ENCODE data around the gene CCDC57. TPM values are rescaled to one million over a fixed set of nuclear protein-coding genes. Genes with fewer than 3 reads are reported as not detected.

Gene CCDC57
- total RNA-seq, 1 donor from 2014 or later = 50.5 TPM

- DNase-seq = no peak
- no peak overlapping the region for H3K4me3 ChIP-seq
- H3K27ac ChIP-seq = no peak overlapping the region
- H3K4me1 ChIP-seq = peaks cover 4% of the 10 kb centered on the region
- H3K9me3 ChIP-seq = no peaks in the 10 kb centered on the region
- no peaks in the 10 kb centered on the region for H3K36me3 ChIP-seq
- no peak for ATAC-seq
- intact Hi-C loops (cut with DNase I) = no loop called here
- no peaks in the 10 kb centered on the region for H3K27me3 ChIP-seq
- TF ChIP-seq CTCF (IDR thresholded peaks at IDR 0.05) = no peak
Measured at GRCh38 chr17:82203920-82204319, 8.7 kb downstream of the CCDC57 start.

- Histone ChIP-seq H3K4me3 (no peak overlapping the region), H3K27ac (no peak overlapping the region), H3K4me1 (peaks cover 4% of the 10 kb centered on the region), H3K27me3 (no peaks in the 10 kb centered on the region), H3K36me3 (no peaks in the 10 kb centered on the region), H3K9me3 (no peaks in the 10 kb centered on the region)
- no peak for TF ChIP-seq CTCF (IDR thresholded peaks at IDR 0.05)
- no peak for DNase-seq
- intact Hi-C loops (cut with DNase I) = no loop called here
- no peak for ATAC-seq
Measured at GRCh38 chr17:82202981-82203380, 9.7 kb downstream of the CCDC57 start.

GRCh38 chr17:82201498-82201910 is 11.1 kb downstream of the CCDC57 start:
- Histone ChIP-seq H3K9me3 (no peaks in the 10 kb centered on the region), H3K4me1 (peaks cover 4% of the 10 kb centered on the region), H3K36me3 (no peaks in the 10 kb centered on the region), H3K27ac (no peak overlapping the region), H3K27me3 (no peaks in the 10 kb centered on the region), H3K4me3 (no peak overlapping the region)
- ATAC-seq = no peak
- intact Hi-C loops (cut with DNase I) = no loop called here
- TF ChIP-seq CTCF (IDR thresholded peaks at IDR 0.05) = no peak
- no peak for DNase-seq

GRCh38 chr17:82200743-82201497 is 11.7 kb downstream of the CCDC57 start:
- H3K27me3 ChIP-seq = no peaks in the 10 kb centered on the region
- no peak for TF ChIP-seq CTCF (IDR thresholded peaks at IDR 0.05)
- peak; percentile 31 for ATAC-seq
- intact Hi-C loops (cut with DNase I) = no loop called here
- no peaks in the 10 kb centered on the region for H3K36me3 ChIP-seq
- H3K4me3 ChIP-seq = no peak overlapping the region
- DNase-seq = no peak
- peaks cover under 1% of the 10 kb centered on the region for H3K4me1 ChIP-seq
- no peak overlapping the region for H3K27ac ChIP-seq
- H3K9me3 ChIP-seq = no peaks in the 10 kb centered on the region

GRCh38 chr17:82200135-82200534 is 12.5 kb downstream of the CCDC57 start:
- Histone ChIP-seq H3K27me3 (no peaks in the 10 kb centered on the region), H3K4me1 (no peaks in the 10 kb centered on the region), H3K4me3 (no peak overlapping the region), H3K27ac (no peak overlapping the region), H3K36me3 (peaks cover under 1% of the 10 kb centered on the region), H3K9me3 (no peaks in the 10 kb centered on the region)
- DNase-seq (no peak), ATAC-seq (no peak)
- TF ChIP-seq CTCF (IDR thresholded peaks at IDR 0.05) = no peak
- intact Hi-C loops (cut with DNase I) = no loop called here

Measured in upper lobe of right lung (tissue), 1 donor.